ENCODE data around the gene TNPO3.

Gene TNPO3

DNA sequence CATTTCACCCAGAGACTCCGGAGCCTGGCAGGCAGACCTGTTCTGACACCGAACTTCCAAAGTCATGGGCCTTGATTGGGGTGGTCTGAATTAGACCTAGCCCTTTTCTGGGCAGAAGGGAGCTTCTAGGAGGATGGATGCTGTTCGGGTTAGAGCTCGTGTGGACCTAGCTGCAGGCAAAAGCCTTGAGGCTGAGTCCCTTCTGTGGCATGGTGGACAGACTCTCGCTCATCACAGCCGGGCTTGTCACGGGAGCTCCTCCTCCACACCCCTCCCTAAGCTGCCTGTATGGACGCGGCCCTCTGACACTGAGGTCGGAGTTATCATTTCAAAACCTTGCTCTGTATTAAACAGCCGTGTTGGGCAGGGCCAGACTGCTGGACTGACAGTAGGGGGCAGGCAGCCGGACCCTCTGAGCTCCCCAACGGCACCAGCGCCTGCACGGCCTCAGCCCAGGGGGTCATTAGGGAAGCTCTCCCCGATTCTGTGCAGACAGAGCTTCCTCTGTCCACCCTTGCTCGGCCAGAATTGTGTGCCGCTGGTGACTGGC, 115.0 kb downstream of the TNPO3 start:
- no peak for DNase-seq (ENCODE audit: low spot score)
- H3K4me1 ChIP-seq (ENCODE audit: insufficient read depth, poor library complexity, severe bottlenecking) = no peaks in the 10 kb centered on the region
- H3K36me3 ChIP-seq (ENCODE audit: low read depth) = no peaks in the 10 kb centered on the region
- no peak overlapping the region for H3K27ac ChIP-seq (ENCODE audit: poor library complexity, severe bottlenecking)
- H3K4me3 ChIP-seq (ENCODE audit: severe bottlenecking) = no peak overlapping the region
- ATAC-seq (ENCODE audit: low read depth) = no peak
- no peaks in the 10 kb centered on the region for H3K27me3 ChIP-seq (ENCODE audit: insufficient read depth, poor library complexity, severe bottlenecking)
- TF ChIP-seq, protein P1, sequence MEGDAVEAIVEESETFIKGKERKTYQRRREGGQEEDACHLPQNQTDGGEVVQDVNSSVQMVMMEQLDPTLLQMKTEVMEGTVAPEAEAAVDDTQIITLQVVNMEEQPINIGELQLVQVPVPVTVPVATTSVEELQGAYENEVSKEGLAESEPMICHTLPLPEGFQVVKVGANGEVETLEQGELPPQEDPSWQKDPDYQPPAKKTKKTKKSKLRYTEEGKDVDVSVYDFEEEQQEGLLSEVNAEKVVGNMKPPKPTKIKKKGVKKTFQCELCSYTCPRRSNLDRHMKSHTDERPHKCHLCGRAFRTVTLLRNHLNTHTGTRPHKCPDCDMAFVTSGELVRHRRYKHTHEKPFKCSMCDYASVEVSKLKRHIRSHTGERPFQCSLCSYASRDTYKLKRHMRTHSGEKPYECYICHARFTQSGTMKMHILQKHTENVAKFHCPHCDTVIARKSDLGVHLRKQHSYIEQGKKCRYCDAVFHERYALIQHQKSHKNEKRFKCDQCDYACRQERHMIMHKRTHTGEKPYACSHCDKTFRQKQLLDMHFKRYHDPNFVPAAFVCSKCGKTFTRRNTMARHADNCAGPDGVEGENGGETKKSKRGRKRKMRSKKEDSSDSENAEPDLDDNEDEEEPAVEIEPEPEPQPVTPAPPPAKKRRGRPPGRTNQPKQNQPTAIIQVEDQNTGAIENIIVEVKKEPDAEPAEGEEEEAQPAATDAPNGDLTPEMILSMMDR (IDR thresholded peaks at IDR 0.05; ENCODE audit: poor library complexity, severe bottlenecking) = no peak
- H3K9me3 ChIP-seq (ENCODE audit: severe bottlenecking) = no peaks in the 10 kb centered on the region

DNA sequence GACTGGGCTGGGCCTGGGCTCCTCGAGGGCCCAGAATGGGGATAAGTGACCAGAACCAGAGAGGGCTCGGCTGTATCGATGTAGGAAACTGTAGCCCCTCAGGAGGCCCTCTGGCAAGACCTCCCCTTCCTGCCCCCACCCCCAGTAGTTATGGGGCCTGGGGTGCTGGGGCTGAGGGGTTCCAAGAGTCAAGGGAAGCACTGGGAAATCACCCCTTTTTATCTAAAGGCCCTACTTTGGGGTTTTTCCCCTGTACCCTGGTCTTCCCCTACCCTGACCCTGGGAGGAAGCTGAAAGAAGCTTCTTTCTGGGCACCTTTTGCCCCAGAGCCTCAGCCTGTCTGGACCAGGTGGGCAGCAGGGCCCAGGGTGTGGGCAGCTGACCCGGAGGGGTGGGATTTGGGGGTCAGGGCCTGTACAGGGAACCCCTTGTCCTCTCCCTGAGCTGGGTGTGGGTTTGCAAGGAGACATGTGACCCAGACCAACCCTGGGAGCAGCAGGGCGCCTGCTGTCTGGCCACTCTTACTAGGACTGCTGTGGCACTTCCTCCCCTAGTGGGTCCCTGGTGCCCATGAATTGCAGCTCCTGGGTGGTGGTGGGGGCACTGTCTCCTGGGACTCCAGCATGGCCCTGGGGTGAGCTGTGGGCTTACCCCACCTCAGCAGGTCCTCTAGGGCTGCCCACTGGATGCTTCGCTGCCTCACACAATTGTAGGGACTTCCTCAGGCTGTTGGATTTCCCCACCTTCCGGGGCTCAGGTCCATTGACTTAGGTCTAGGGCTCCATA, 115.6 kb downstream of the TNPO3 start:
- Histone ChIP-seq H3K36me3 (ENCODE audit: low read depth) (no peaks in the 10 kb centered on the region), H3K4me1 (ENCODE audit: insufficient read depth, poor library complexity, severe bottlenecking) (no peaks in the 10 kb centered on the region), H3K9me3 (ENCODE audit: severe bottlenecking) (no peaks in the 10 kb centered on the region), H3K4me3 (ENCODE audit: severe bottlenecking) (no peak overlapping the region), H3K27ac (ENCODE audit: poor library complexity, severe bottlenecking) (no peak overlapping the region), H3K27me3 (ENCODE audit: insufficient read depth, poor library complexity, severe bottlenecking) (no peaks in the 10 kb centered on the region)
- TF ChIP-seq, protein P1 (IDR thresholded peaks at IDR 0.05; ENCODE audit: poor library complexity, severe bottlenecking) = no peak
- no peak for ATAC-seq (ENCODE audit: low read depth)
- no peak for DNase-seq (ENCODE audit: low spot score)

DNA sequence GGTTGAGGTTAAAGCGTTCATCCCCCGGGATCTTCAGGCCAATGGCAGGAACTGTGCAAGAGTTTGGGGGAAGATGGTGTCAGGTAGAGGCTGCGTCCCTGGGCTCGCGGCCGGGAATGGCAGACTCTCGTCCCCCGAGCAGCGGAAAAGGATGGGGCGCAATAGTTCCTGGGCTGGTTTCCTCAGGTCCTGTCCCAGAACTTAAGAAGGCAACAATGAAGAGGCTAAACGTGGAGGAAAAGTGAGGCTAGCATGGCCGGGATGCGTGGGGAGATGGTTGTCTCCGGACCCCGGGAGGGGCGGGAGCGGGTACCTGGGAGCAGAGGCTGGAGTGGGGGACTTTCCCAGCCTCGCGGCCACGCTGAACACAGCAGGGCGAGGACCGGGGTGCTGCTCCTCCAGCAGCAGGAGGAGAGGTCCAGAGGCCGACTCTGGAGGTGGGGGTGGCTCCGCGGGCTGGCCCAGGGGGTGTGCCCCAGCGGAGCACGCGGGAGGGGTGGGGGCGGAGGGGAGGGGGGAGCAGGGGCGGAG, 116.3 kb downstream of the TNPO3 start:
- Histone ChIP-seq H3K4me3 (ENCODE audit: severe bottlenecking) (peak overlapping the region; percentile 80), H3K27me3 (ENCODE audit: insufficient read depth, poor library complexity, severe bottlenecking) (no peaks in the 10 kb centered on the region), H3K4me1 (ENCODE audit: insufficient read depth, poor library complexity, severe bottlenecking) (no peaks in the 10 kb centered on the region), H3K27ac (ENCODE audit: poor library complexity, severe bottlenecking) (no peak overlapping the region), H3K36me3 (ENCODE audit: low read depth) (no peaks in the 10 kb centered on the region), H3K9me3 (ENCODE audit: severe bottlenecking) (no peaks in the 10 kb centered on the region)
- TF ChIP-seq, protein P1 (IDR thresholded peaks at IDR 0.05; ENCODE audit: poor library complexity, severe bottlenecking) = no peak
- DNase-seq (ENCODE audit: low spot score) (peak; percentile 57), ATAC-seq (ENCODE audit: low read depth) (peak; percentile 26; the same call in 2 of the 3 replicates)

DNA sequence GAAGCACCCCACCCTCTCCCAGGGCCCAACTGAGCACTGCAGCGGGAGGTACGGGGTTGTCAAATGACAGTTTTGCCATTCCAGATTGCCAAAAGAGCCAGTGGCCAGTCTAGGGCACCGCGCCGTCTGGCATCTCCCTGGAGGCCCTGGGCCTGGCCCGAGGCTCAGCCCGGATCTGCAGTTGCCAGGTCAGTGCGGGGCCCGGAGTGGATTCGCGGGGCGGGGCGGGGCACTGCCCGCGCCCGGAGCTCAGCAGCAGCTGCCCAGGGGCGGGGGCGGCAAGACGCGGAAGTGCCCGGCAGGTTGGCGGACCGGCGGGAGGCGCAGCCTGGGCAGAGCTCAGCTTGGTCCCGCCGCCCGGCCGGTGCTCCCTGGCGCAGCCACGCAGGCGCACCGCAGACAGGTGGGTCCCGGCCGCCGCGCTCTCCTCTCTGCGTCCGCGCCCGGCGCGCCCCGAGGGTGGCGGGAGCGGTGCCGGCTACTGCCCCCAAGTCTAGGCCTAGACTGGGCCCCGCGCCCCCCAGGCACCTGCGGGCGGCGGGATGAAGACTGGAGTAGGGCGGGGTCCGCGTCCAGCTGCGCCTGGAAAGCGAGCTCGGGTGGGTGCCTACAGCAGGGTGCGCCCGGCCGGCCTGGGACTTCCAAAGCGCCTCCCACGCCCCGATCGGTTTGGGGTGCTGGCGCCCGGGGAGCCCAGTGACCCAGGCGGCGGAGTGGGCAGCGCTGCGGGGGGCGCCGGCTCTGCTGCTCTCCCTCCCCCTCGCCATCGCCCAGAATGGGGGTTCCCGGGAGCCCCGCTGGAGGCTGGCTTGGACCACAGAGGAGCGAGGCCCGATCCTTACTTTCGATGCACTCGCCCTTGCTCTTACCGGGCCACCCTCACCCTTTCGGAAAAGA, 117.0 kb downstream of the TNPO3 start, which contains the start of gene IRF5:
TSS of gene IRF5 (plus strand) at position 281 of the 897 bp plus-strand sequence. CDS start 4,155 bp downstream, outside the sequence.
- Histone ChIP-seq H3K9me3 (ENCODE audit: severe bottlenecking) (no peaks in the 10 kb centered on the region), H3K27me3 (ENCODE audit: insufficient read depth, poor library complexity, severe bottlenecking) (no peaks in the 10 kb centered on the region), H3K4me3 (ENCODE audit: severe bottlenecking) (peak within 1 kb of the TSS; percentile 80), H3K27ac (ENCODE audit: poor library complexity, severe bottlenecking) (no peak within 1 kb of the TSS), H3K36me3 (ENCODE audit: low read depth) (no peaks in the 10 kb centered on the region), H3K4me1 (ENCODE audit: insufficient read depth, poor library complexity, severe bottlenecking) (no peaks in the 10 kb centered on the region)
- ATAC-seq (ENCODE audit: low read depth) = peak; percentile 85
- TF ChIP-seq, protein P1 (IDR thresholded peaks at IDR 0.05; ENCODE audit: poor library complexity, severe bottlenecking) = no peak
- peak; percentile 68 for DNase-seq (ENCODE audit: low spot score)
